GM12801 (cell line): Measurements from ENCODE around the gene DYRK3.

ENCODE experiments used
- CTCF ChIP-seq: IDR thresholded peaks from one replicate; pipeline ENCODE4 v1.5.1; 2011; ENCODE audit warnings: control low read depth; ENCODE audit not compliant: insufficient read length; ENCODE audit errors: extremely low read depth

Gene DYRK3

DNA sequence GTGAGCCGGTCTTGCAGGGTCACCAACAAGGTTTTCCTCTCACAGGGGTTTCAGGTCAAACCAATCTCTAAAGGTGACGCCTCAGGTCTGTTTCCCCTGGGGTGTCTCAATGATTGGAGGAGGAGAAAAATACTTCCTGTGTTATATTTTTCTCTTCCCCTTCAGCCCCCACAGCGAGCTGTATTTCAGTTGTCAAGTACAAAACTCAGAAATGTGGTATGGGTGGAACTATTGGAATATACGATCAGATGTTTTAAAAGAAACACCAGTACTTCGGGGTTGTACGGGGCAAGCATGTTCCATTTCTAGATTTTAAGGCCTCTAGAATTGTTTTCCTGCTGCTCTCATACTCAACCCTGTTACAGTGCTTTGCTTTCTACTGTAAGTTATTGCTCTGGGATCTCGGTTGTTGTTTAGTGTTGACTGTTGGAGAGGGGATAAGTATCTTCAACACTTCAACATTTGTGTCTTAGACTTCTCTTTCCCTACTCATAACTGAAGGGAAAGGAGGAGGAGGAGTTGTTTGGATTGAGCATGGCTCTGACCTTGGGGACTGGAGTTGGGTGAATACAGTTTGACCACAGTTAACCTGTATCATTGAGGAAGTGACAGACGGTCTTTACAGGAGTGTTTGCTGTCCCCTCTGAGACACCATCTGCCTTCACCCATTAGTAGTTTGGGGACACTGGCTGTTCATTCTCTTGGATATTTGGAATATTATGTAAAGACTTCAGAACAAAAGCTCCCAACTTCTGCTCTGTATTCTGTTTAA lies 51.3 kb downstream of the DYRK3 start:
- no peak for TF ChIP-seq CTCF

DNA sequence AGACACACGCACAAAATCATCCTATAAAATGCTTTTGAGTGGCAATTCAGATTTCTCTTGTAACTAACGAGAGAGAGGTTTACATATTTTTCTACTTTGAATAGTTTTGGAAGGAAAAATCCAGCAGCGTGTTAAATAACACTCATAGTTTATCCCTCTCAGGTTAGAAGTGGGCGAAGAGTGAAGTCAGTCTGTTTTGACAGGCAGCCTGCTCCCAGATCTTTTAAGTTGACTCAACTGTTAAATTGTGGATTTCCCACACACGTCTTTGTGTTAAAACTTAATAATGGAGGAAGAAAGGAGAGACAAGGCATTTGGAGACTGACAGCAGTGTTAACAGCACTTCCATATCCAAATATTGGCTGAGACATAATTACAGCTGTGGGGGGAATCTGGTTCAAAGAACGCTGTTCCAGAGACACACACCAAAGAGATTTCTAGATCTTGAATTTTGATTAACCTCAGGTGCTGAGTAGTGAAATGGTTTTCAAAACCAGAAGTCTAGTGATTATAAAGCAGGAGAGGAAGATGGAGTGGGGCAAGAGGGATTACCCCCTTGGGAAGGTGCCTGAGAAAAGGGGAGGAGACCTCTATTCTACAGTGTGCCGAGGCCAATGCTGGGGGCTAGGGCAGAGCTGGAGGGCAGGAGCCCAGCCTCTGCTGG lies 52.0 kb downstream of the DYRK3 start:
- no peak for TF ChIP-seq CTCF

GRCh38 chr1:206687915-206688442 lies 52.6 kb downstream of the DYRK3 start:
- TF ChIP-seq CTCF, result no peak

GRCh38 chr1:206690516-206690915 lies 55.2 kb downstream of the DYRK3 start:
- no peak for TF ChIP-seq CTCF

GRCh38 chr1:206691604-206692003 lies 56.3 kb downstream of the DYRK3 start:
- TF ChIP-seq CTCF, result no peak

- TF ChIP-seq CTCF, result no peak
Measured at GRCh38 chr1:206693029-206693428, 57.7 kb downstream of the DYRK3 start.

GRCh38 chr1:206693592-206693991 lies 58.3 kb downstream of the DYRK3 start:
- TF ChIP-seq CTCF, result no peak
